Karpas-422 (cell line): ENCODE data around the gene DCANP1. TPM values are rescaled to one million over a fixed set of nuclear protein-coding genes. Genes with fewer than 3 reads are reported as not detected.

Experiments
- DNase-seq: peaks from one replicate; pipeline ENCODE4 v3.0.0-alpha.2; 2015
- H2AFZ ChIP-seq: fragments of 200-600 bp; sonication (generic); 2 replicates; pipeline ENCODE4 v1.6.1; 2014; ENCODE audit warnings: antibody characterized with exemption, low read length, mixed read lengths
- H3K27ac ChIP-seq: fragments of 200-600 bp; sonication (generic); 2 replicates; pipeline ENCODE4 v1.5.1; 2014; ENCODE audit warnings: mild to moderate bottlenecking, low read length, moderate library complexity
- H3K27me3 ChIP-seq: fragments of 200-600 bp; sonication (generic); 2 replicates; pipeline ENCODE4 v1.6.1; 2014; ENCODE audit warnings: low read length, mixed read lengths
- H3K36me3 ChIP-seq: fragments of 200-600 bp; sonication (generic); 2 replicates; pipeline ENCODE4 v1.6.1; 2014; ENCODE audit warnings: low read length, mixed read lengths; ENCODE audit not compliant: insufficient read depth
- H3K4me1 ChIP-seq: fragments of 200-600 bp; sonication (generic); 2 replicates; pipeline ENCODE4 v1.6.1; 2014; ENCODE audit warnings: mild to moderate bottlenecking, low read length, mixed read lengths
- H3K4me2 ChIP-seq: fragments of 200-600 bp; sonication (generic); 2 replicates; pipeline ENCODE4 v1.6.1; 2014; ENCODE audit warnings: low read length, low read depth, mild to moderate bottlenecking; ENCODE audit not compliant: poor library complexity, severe bottlenecking
- H3K4me3 ChIP-seq: fragments of 200-600 bp; sonication (generic); 2 replicates; pipeline ENCODE4 v1.5.1; 2014; ENCODE audit warnings: mild to moderate bottlenecking, antibody characterized with exemption, low read length, mixed read lengths
- H3K79me2 ChIP-seq: fragments of 200-600 bp; sonication (generic); 2 replicates; pipeline ENCODE4 v1.6.1; 2014; ENCODE audit warnings: mild to moderate bottlenecking, low read length, mixed read lengths
- H3K9ac ChIP-seq: fragments of 200-600 bp; sonication (generic); 2 replicates; pipeline ENCODE4 v1.6.0; 2014; ENCODE audit warnings: low read length
- H3K9me2 ChIP-seq: fragments of 200-600 bp; sonication (generic), shearing (Covaris generic); replicated peaks from 2 replicates; pipeline ENCODE4 v1.6.0; 2014; ENCODE audit warnings: mild to moderate bottlenecking, low read length, moderate library complexity; ENCODE audit not compliant: insufficient read depth
- H3K9me3 ChIP-seq: fragments of 300-700, 200-600 bp; sonication (generic); 2 replicates; pipeline ENCODE4 v1.6.1; 2014; ENCODE audit warnings: low read length, mixed read lengths
- H4K20me1 ChIP-seq: fragments of 200-600 bp; sonication (generic); 2 replicates; pipeline ENCODE4 v1.6.1; 2014; ENCODE audit warnings: mild to moderate bottlenecking, antibody characterized with exemption, low read length, low read depth; ENCODE audit not compliant: insufficient read depth
- total RNA-seq: library from RNA; depleted of rRNA; stranded (reverse); fragments of >200 nt; shearing (Covaris generic); gene quantifications from 2 replicates; pipeline ENCODE4 v1.2.3, GENCODE V29; 2014; ENCODE audit warnings: low replicate concordance

The DCANP1 gene
- total RNA-seq, 1 experiment from 2014 or later = not detected

- Histone ChIP-seq H3K4me1 (no peaks in the 10 kb centered on the region), H3K9ac (no peak overlapping the region)
Observed at GRCh38 chr5:135473956-135474670, 27.0 kb upstream of the DCANP1 start.

DNA sequence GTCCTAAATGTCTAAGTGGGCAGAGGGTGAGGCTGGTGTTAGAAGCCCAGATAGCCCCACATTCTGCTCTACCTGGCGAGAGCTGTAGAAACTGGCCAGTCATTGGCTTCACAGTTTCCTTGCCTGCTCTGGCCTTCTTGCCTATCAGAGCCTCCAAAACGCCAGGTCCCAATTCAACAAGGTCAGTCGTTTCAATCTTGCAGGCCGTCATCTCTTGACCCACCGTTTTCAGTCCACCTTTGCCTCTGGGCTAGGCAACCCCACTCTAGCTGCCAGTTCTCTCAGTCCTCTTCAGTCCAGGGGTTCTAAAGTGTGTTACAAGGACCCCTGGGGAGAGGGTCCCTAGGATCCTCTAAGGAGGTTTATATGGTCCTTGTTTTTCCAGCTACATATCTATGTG lies 25.0 kb upstream of the DCANP1 start:
- no peaks in the 10 kb centered on the region for H3K9me3 ChIP-seq
- no peak overlapping the region for H2AFZ ChIP-seq
- no peaks in the 10 kb centered on the region for H3K9me2 ChIP-seq
- no peak overlapping the region for H3K4me2 ChIP-seq
- no peaks in the 10 kb centered on the region for H3K79me2 ChIP-seq
- H3K36me3 ChIP-seq = no peaks in the 10 kb centered on the region
- DNase-seq = no peak
- no peaks in the 10 kb centered on the region for H3K27me3 ChIP-seq
- H3K4me1 ChIP-seq = no peaks in the 10 kb centered on the region
- H3K4me3 ChIP-seq = no peak overlapping the region
- no peaks in the 10 kb centered on the region for H4K20me1 ChIP-seq
- no peak overlapping the region for H3K9ac ChIP-seq
- no peak overlapping the region for H3K27ac ChIP-seq

More at GRCh38 chr5:135473956-135474670, 27.0 kb upstream of the DCANP1 start:
- Histone ChIP-seq H3K4me3 (no peak overlapping the region), H3K27ac (no peak overlapping the region), H3K9me3 (no peaks in the 10 kb centered on the region), H3K27me3 (no peaks in the 10 kb centered on the region), H3K79me2 (no peaks in the 10 kb centered on the region), H4K20me1 (no peaks in the 10 kb centered on the region), H3K36me3 (no peaks in the 10 kb centered on the region), H3K4me2 (no peak overlapping the region), H3K9me2 (no peaks in the 10 kb centered on the region), H2AFZ (no peak overlapping the region)
- DNase-seq = no peak

GRCh38 chr5:135471726-135472125 lies 24.6 kb upstream of the DCANP1 start:
- Histone ChIP-seq H3K27me3 (no peaks in the 10 kb centered on the region), H3K79me2 (no peaks in the 10 kb centered on the region), H4K20me1 (no peaks in the 10 kb centered on the region), H2AFZ (no peak overlapping the region), H3K9ac (no peak overlapping the region), H3K27ac (no peak overlapping the region), H3K4me3 (no peak overlapping the region), H3K9me2 (no peaks in the 10 kb centered on the region), H3K4me2 (no peak overlapping the region), H3K36me3 (no peaks in the 10 kb centered on the region), H3K4me1 (no peaks in the 10 kb centered on the region), H3K9me3 (no peaks in the 10 kb centered on the region)
- no peak for DNase-seq

- Histone ChIP-seq H3K9ac (no peak overlapping the region), H3K79me2 (no peaks in the 10 kb centered on the region), H3K9me2 (no peaks in the 10 kb centered on the region), H3K4me3 (no peak overlapping the region), H3K4me2 (no peak overlapping the region), H3K27me3 (no peaks in the 10 kb centered on the region), H4K20me1 (no peaks in the 10 kb centered on the region), H3K4me1 (no peaks in the 10 kb centered on the region), H3K9me3 (no peaks in the 10 kb centered on the region), H3K36me3 (no peaks in the 10 kb centered on the region), H3K27ac (no peak overlapping the region), H2AFZ (no peak overlapping the region)
- DNase-seq = no peak
Observed at GRCh38 chr5:135469911-135470310, 22.8 kb upstream of the DCANP1 start.

DNA sequence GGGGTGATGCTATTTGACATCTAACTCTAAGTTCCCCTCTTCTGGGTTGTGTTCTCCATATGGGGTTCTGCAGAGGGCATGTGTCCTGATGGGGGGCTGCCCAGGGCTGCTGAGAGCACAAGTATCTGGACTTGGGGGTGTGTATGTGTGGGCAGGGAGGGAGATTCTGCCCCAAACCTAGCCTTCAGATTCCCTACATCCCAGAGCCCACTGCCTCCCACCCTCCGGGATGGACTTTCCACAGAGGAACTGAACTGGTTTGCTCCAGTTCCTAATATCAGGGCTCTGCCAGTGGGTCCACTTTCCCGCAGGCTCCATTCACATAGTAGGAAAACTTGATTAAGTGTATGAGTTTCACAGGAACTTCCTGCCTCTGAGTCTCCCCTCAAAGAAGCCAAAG lies 21.4 kb upstream of the DCANP1 start:
- H3K9ac ChIP-seq = no peak overlapping the region
- H3K4me3 ChIP-seq = no peak overlapping the region
- H3K36me3 ChIP-seq = no peaks in the 10 kb centered on the region
- H4K20me1 ChIP-seq = no peaks in the 10 kb centered on the region
- no peaks in the 10 kb centered on the region for H3K9me2 ChIP-seq
- DNase-seq = no peak
- H3K9me3 ChIP-seq = no peaks in the 10 kb centered on the region
- H3K79me2 ChIP-seq = no peaks in the 10 kb centered on the region
- H3K4me2 ChIP-seq = no peak overlapping the region
- no peak overlapping the region for H2AFZ ChIP-seq
- no peak overlapping the region for H3K27ac ChIP-seq
- no peaks in the 10 kb centered on the region for H3K27me3 ChIP-seq
- H3K4me1 ChIP-seq = no peaks in the 10 kb centered on the region

DNA sequence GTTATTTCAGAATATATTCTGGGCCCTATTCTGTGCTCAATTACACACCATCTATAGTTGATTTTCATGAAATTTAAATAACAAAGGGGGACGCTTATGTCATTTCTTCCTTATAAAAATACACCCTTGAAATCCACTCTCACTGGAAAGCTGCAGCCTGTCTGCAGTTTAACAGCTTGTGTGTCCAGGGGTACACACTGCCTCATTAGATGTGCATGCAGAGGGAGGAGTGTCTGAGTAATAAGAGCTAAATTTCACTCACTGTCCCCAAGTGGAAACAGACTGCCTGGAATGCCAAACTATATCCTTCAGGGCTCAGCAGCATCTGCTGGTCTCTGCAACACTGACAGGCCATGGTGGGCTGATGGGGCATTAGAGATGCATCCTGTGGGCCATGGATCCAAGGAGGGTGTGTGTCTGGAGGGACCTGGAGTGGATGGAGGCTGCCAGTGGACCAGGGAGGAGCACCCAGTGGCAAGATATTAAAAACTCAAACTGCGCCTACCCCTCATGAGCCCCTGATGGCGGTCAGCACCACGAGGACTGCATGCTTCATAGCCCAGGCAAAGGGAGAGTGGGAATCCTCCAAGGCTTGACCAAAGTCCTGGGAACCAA lies 20.8 kb upstream of the DCANP1 start:
- Histone ChIP-seq H3K79me2 (no peaks in the 10 kb centered on the region), H3K9ac (no peak overlapping the region), H3K27ac (no peak overlapping the region), H3K4me3 (no peak overlapping the region), H3K27me3 (no peaks in the 10 kb centered on the region), H2AFZ (no peak overlapping the region), H3K36me3 (no peaks in the 10 kb centered on the region), H3K9me3 (no peaks in the 10 kb centered on the region), H4K20me1 (no peaks in the 10 kb centered on the region), H3K4me2 (no peak overlapping the region), H3K4me1 (no peaks in the 10 kb centered on the region), H3K9me2 (no peaks in the 10 kb centered on the region)
- no peak for DNase-seq

- H3K9ac ChIP-seq = no peak overlapping the region
- H3K4me3 ChIP-seq = no peak overlapping the region
- no peaks in the 10 kb centered on the region for H3K27me3 ChIP-seq
- no peak overlapping the region for H2AFZ ChIP-seq
- no peak for DNase-seq
- no peaks in the 10 kb centered on the region for H3K36me3 ChIP-seq
- H3K27ac ChIP-seq = no peak overlapping the region
- no peaks in the 10 kb centered on the region for H4K20me1 ChIP-seq
- no peaks in the 10 kb centered on the region for H3K9me2 ChIP-seq
- H3K79me2 ChIP-seq = no peaks in the 10 kb centered on the region
- no peak overlapping the region for H3K4me2 ChIP-seq
- H3K9me3 ChIP-seq = no peaks in the 10 kb centered on the region
- H3K4me1 ChIP-seq = no peaks in the 10 kb centered on the region
Observed at GRCh38 chr5:135467051-135467625, 20.0 kb upstream of the DCANP1 start.

DNA sequence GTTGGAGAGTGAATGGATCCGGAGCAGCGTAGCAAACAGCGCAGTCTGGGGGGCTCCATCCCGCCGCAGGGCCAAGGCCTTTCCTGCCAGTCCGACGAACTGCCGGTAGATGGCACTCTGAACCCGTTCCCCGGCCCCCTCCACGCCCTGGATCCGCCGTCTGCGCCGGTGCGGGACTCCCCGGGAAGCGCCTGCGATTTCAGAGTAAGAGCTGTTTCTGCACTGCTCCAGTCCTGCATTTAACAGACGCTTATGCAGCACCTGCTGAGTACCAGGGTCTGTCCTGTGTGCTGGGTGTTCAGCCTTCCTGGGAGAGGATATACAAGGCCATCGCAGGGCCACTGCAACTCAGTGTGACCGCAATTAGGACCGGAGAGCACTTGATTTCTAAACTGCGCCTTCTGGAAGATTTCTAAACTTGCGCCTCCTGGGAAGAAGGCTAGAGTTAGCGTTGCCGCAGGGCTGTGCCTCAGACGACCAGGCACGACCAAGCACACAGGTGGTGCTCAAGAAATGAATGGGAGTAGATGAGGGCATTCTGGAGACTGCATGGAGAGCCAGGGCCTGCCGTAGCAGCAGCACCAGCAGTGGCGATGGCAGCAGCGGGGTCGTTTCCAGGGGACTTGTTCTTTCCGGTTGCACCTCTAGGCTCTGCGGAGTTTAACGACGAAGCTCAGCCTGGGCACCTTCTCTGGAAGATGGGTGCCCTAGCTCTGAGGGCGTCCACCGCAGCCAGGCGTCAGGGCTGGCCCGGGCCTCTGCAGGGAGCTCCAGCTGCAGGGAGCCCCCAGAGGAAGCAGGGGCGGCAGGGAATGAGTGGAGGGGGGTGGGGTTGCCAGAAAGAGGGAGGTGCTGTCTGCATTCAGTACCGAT lies 19.3 kb upstream of the DCANP1 start:
- Histone ChIP-seq H3K9me3 (no peaks in the 10 kb centered on the region), H3K79me2 (no peaks in the 10 kb centered on the region), H3K4me1 (no peaks in the 10 kb centered on the region), H3K27ac (no peak overlapping the region), H3K4me2 (no peak overlapping the region), H3K9ac (no peak overlapping the region), H4K20me1 (no peaks in the 10 kb centered on the region), H3K9me2 (no peaks in the 10 kb centered on the region), H3K27me3 (no peaks in the 10 kb centered on the region), H3K4me3 (no peak overlapping the region), H3K36me3 (no peaks in the 10 kb centered on the region), H2AFZ (no peak overlapping the region)
- peak; percentile 56 for DNase-seq
